ENCODE results near the gene SGK1.
A peak's percentile ranks its signal among the peaks of the same experiment; 100 is the strongest.

The SGK1 gene

GRCh38 chr6:134316733-134317431 is 1.0 kb downstream of the SGK1 start:
- H3K4me1 ChIP-seq = peaks cover 14% of the 10 kb centered on the region
- peak overlapping the region; percentile 91 for H3K27ac ChIP-seq
- H3K36me3 ChIP-seq (ENCODE audit: control insufficient read depth, insufficient read depth, low read length) = no peaks in the 10 kb centered on the region

GRCh38 chr6:134315974-134316441 is 1.9 kb downstream of the SGK1 start:
- Histone ChIP-seq H3K79me2 (peaks cover 37% of the 10 kb centered on the region), H3K9ac (peak overlapping the region; percentile 0), H3K27me3 (ENCODE audit: control insufficient read depth, insufficient read depth, low read length) (no peaks in the 10 kb centered on the region), H3K4me1 (peaks cover 22% of the 10 kb centered on the region), H3K4me3 (ENCODE audit: low read depth, low read length) (peak overlapping the region; percentile 95), H3K27ac (peak overlapping the region; percentile 91), H3K9me3 (ENCODE audit: control insufficient read depth, low read length) (no peaks in the 10 kb centered on the region), H3K4me2 (ENCODE audit: low read length) (peak overlapping the region; percentile 88), H3K36me3 (ENCODE audit: control insufficient read depth, insufficient read depth, low read length) (no peaks in the 10 kb centered on the region), H2AFZ (no peak overlapping the region)
- no peak for TF ChIP-seq CTCF (IDR thresholded peaks at IDR 0.05)

More at GRCh38 chr6:134316733-134317431, 1.0 kb downstream of the SGK1 start:
- Histone ChIP-seq H3K9me3 (ENCODE audit: control insufficient read depth, low read length) (no peaks in the 10 kb centered on the region), H3K4me3 (ENCODE audit: low read depth, low read length) (peak overlapping the region; percentile 95), H3K9ac (peak overlapping the region; percentile 13), H3K27me3 (ENCODE audit: control insufficient read depth, insufficient read depth, low read length) (no peaks in the 10 kb centered on the region), H2AFZ (peak overlapping the region; percentile 65), H3K79me2 (peaks cover 35% of the 10 kb centered on the region), H3K4me2 (ENCODE audit: low read length) (peak overlapping the region; percentile 88)
- no peak for TF ChIP-seq CTCF (IDR thresholded peaks at IDR 0.05)

GRCh38 chr6:134315189-134315588 is 2.7 kb downstream of the SGK1 start:
- Histone ChIP-seq H3K27ac (peak overlapping the region; percentile 91), H3K9ac (no peak overlapping the region), H3K4me1 (peaks cover 25% of the 10 kb centered on the region), H3K27me3 (ENCODE audit: control insufficient read depth, insufficient read depth, low read length) (no peaks in the 10 kb centered on the region), H3K9me3 (ENCODE audit: control insufficient read depth, low read length) (no peaks in the 10 kb centered on the region), H3K4me3 (ENCODE audit: low read depth, low read length) (peak overlapping the region; percentile 95), H3K79me2 (peaks cover 44% of the 10 kb centered on the region), H3K4me2 (ENCODE audit: low read length) (peak overlapping the region; percentile 88), H2AFZ (no peak overlapping the region), H3K36me3 (ENCODE audit: control insufficient read depth, insufficient read depth, low read length) (no peaks in the 10 kb centered on the region)
- TF ChIP-seq CTCF (IDR thresholded peaks at IDR 0.05) = no peak

- Histone ChIP-seq H2AFZ (no peak overlapping the region), H3K4me1 (peaks cover 30% of the 10 kb centered on the region), H3K79me2 (peaks cover 44% of the 10 kb centered on the region), H3K27ac (peak overlapping the region; percentile 91), H3K4me3 (ENCODE audit: low read depth, low read length) (peak overlapping the region; percentile 95), H3K4me2 (ENCODE audit: low read length) (peak overlapping the region; percentile 88), H3K9me3 (ENCODE audit: control insufficient read depth, low read length) (no peaks in the 10 kb centered on the region), H3K27me3 (ENCODE audit: control insufficient read depth, insufficient read depth, low read length) (no peaks in the 10 kb centered on the region), H3K9ac (no peak overlapping the region), H3K36me3 (ENCODE audit: control insufficient read depth, insufficient read depth, low read length) (no peaks in the 10 kb centered on the region)
- TF ChIP-seq CTCF (IDR thresholded peaks at IDR 0.05) = no peak
Observed at GRCh38 chr6:134314006-134314821, 3.7 kb downstream of the SGK1 start.

All from parathyroid adenoma (tissue), 2 donors.